ENCODE measurements around the gene CHML.

DNA sequence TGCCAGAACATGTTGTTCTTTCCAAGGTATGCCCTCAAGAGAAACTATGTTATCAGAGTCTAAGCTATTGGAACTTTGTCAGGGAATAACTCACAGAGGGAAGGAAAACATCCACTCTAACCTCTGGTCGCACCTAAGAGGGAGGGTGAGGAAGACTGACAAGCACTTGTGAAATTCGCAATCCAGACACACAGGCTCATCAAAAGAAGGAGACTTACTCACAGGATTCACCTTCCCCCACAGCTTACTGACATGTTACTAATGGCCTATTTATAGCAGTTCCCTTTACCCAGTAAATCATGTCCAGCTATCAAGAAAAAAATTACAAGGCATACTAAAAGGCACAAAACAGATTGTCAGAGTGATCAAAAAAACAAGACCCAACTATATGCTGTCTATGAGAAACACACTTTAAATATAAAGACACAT, 48.8 kb upstream of the CHML start:
- TF ChIP-seq POLR2AphosphoS5 (IDR thresholded peaks at IDR 0.05; ENCODE audit: low read depth, low read length) (no peak), SIN3A (IDR thresholded peaks at IDR 0.05; ENCODE audit: borderline replicate concordance, insufficient read depth, low read depth, low read length) (no peak), TCF7L2 (IDR thresholded peaks at IDR 0.05; ENCODE audit: low read depth, low read length) (no peak)
- TF ChIP-seq, protein P1, sequence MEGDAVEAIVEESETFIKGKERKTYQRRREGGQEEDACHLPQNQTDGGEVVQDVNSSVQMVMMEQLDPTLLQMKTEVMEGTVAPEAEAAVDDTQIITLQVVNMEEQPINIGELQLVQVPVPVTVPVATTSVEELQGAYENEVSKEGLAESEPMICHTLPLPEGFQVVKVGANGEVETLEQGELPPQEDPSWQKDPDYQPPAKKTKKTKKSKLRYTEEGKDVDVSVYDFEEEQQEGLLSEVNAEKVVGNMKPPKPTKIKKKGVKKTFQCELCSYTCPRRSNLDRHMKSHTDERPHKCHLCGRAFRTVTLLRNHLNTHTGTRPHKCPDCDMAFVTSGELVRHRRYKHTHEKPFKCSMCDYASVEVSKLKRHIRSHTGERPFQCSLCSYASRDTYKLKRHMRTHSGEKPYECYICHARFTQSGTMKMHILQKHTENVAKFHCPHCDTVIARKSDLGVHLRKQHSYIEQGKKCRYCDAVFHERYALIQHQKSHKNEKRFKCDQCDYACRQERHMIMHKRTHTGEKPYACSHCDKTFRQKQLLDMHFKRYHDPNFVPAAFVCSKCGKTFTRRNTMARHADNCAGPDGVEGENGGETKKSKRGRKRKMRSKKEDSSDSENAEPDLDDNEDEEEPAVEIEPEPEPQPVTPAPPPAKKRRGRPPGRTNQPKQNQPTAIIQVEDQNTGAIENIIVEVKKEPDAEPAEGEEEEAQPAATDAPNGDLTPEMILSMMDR (IDR thresholded peaks at IDR 0.05) = no peak

Measured in Panc1 (cell line).